GM19467 (cell line): ENCODE data around the gene STRADB.
"Not testable (repeated sequence)": the region's sequence is repeated elsewhere in the genome, so short reads cannot be mapped to it uniquely, and the experiment has no call there.

Source experiments
- ATAC-seq: cut with Tn5 transposase; IDR thresholded peaks from one replicate; pipeline ENCODE4 v1.9.1; 2021; ENCODE audit warnings: mild to moderate bottlenecking, moderate library complexity; ENCODE audit not compliant: unreplicated experiment

Gene STRADB

DNA sequence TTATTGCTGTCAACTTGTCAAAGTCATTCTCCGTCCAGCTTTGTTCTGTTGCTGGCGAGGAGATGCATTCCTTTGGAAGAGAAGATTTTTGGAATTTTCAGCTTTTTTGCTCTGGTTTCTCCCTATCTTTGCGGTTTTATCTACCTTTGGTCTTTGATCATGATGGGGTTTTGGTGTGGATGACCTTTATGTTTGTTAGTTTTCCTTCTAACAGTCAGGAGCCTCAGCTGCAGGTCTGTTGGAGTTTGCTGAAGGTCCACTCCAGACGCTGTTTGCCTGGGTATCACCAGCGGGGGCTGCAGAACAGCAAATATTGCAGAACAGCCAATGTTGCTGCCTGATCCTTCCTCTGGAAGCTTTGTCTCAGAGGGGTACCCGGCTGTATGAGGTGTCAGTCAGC, 21.7 kb upstream of the STRADB start:
- not testable (repeated sequence) for ATAC-seq

DNA sequence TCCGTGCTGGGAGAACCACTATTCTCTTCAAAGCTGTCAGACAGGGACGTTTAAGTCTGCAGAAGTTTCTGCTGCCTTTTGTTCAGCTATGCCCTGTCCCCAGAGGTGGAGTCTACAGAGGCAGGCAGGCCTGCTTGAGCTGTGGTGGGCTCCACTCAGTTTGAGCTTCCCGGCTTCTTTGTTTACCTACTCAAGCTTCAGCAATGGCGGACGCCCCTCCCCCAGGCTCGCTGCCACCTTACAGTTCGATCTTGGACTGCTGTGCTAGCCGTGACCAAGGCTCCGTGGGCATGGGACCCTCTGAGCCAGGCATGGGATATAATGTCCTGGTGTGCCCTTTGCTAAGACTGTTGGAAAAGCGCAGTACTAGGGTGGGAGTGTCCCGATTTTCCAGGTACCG, 21.2 kb upstream of the STRADB start:
- not testable (repeated sequence) for ATAC-seq

DNA sequence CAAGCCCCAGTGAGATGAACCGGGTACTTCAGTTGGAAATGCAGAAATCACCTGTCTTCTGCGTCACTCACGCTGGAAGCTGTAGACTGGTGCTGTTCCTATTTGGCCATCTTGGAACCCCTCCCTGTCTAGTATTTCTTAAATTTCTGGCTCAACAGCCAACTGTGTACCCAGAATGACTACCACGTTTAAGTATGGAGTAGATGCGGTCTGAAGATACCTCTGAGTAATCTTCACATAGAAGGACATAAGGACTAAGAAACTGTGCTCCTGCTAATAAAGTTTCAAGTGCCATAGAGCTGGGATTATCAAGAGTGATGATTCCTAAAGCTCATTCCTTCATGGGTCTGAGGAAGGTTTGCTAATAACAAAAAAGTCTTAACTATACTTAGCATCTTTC, 20.7 kb upstream of the STRADB start:
- no peak for ATAC-seq

DNA sequence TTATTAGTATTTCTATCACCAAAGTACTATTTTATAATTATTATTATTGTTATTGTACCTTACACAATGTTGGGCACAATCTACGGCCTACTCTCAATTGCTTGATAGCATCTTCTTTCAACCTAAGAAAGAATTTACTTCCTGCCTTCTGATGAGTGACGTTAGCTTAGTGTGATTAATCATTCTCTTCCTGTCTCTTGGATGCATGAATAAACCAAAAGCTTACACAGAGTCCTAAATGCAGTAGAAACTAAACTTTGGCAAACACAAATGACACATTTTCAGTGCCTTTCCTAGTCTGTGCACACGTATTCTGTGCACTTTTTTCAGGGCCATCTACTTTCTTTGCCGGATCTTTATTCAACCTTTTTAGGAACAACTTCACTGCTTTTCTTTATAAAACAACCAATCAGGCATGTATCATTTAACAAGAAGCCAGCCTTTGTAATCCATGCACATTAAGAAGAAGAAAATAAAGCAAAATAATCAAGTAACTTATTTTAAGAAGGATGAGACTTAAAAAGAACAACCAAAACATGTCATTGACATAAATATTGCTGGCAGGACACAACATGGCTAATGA, 19.4 kb upstream of the STRADB start:
- no peak for ATAC-seq

DNA sequence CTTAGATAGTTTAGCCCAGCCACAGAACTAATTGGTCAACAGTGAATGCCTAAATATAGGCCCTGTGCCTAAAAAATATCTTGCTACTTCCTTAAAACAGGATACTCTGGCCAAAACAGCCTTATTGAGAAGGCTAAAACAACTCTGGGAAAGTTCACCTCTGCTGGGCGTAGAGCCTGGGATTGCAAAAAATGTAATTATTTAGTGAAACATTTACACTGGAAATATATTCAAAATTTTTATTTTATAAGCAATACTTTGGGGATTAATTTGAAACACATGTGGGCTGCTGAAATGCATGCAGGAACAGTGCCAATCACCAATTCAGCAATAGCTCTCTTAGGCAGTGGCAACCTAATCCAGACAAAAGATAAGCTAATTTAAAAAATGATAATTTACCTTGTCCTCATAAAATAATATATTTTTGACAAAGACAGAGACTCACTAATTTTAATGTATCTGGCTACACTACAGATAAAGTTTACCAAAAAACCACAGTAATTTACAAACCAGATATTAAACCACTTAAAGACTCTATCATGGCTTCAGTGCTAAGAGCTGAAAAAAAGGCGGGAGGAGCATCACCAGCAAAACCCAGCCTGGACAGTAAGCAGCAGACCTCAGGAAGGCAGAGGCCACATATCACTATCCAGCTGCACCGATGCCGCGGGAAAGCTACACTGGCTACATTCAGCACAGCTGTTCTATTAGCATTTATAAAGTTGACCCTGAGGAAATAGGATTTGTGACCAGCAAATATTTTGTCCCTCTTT, 18.7 kb upstream of the STRADB start:
- no peak for ATAC-seq

DNA sequence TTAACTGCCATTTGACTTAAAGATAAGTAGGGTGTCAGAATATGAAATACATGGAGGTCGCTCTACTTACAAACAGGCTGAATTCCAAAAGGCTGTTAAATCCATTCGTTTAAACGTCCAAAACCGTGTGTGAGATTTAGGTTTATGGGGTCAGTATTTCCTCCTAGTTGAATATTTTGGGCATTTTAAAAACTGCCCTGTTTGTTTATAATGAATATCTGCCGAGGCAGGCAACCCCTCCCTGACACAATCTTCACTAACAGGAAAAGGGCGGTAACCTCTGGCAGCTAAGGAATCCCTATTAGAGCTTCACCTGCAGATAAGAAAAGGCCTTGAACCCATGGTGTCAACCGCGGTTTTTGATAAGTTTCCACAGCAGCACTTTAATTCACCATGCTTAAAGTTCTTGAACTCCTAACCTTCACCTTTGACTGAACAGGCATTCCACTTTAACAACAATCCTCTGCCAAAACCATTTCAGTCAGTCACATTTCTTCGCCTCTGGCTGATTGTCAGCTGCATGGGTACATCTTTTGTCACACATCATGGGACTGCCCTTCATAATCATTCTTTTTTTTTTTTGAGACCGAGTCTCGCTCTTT, 18.0 kb upstream of the STRADB start:
- no peak for ATAC-seq

DNA sequence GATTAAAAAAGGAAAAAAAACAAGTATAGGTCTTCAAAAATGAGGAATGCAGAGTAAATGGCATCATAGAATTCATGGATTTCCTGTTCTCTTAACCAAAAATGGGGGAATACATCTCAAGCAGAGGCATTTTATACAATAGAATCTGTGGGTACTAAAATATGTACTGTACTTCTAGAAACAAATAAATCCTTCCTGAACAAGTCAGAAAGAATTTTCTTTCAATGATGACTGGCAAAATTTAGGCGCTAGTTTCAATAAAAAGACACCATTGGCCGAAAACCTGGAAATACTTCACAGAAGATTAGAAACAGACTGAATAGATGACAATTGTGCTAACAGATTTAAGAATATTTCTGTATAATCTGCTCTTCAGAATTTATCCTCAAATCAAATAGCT, 15.4 kb upstream of the STRADB start:
- ATAC-seq = no peak

DNA sequence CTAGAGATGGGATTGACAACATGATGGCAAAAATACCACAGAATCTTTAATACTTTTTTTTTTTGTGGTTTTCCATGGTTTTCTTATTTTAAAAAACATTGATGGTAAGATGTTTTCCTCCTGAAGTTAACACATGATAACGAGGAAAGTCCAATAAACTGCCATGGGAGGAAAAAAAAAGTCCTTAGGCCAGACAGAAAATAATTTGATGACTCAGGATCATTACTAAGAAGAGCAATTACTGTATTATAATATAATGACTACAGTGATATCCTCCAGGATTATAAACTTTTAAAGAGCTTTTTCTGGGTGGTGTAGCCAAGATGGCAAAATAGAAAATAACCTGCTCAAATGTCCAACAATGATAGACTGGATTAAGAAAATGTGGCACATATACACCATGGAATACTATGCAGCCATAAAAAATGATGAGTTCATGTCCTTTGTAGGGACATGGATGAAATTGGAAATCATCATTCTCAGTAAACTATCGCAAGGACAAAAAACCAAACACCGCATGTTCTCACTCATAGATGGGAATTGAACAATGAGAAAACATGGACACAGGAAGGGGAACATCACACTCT, 12.1 kb upstream of the STRADB start:
- ATAC-seq = not testable (repeated sequence)

DNA sequence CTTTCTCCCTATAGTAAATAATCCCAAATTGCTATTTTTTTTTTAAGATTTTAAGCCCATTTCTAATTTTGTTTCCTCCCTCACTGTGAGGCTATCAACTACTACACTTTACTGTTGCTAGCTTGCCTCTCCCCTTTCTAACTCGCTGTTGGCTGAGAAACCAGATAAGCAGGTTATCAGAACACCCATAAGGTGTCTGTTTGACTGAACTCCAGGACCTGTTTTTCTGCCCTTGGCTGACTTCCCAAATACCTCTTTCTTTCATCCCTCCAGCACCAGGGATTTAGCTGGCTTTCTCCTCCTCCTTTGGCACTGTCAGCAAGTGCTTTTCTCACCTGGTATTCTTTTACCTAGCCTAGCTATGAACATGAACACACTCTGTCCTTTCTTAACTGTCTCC, 11.4 kb upstream of the STRADB start:
- no peak for ATAC-seq

DNA sequence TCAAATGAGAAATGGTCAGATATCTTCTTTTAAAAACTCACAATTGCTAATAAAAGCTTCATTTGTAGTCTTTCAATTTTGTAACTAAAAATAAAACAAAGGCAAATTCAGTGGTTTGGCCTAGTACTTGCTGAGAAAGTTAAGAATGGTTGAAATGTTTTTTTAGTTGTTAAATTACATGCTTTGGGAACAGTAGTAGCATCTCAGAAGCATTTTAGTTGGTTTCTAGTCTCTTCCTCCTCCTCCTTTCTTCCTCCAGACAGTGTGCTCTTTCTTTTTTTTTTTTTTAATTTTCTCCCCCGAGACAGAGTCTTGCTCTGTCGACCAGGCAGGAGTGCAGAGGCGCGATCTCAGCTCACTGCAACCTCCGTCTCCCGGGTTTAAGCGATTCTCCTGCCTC, 10.1 kb upstream of the STRADB start:
- ATAC-seq = no peak

DNA sequence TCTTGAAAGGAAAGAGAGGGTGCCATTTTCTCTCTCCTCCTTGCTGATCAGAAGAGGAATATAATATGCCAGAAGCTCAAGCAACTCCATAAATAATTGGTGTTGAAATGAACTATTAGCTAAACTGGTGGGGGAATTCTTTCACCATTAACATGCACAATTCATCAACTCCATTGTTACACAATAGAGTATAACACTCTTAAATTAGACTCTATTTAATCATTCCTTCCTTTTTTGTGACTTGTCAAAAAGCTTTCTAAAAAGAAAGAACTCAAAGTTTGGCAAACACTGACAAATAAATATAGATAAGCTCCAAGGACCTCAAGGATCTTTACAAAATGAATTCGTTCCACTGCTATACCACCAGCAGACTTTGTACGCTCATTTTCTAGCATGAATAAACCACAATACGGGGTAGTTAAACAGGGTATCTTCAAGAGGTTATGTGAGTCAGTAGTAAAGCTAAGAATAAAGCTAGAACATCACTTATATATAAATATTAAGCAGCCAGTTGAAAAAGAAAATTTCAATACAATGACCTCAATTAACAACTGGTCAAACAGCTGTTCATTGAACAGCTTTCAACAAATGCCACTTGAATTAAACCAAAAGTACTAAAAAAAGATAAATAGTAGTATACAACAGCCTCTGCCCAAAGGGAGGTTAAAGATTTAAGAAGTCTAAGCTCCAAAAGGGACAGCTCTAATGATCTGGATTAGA, 6.6 kb upstream of the STRADB start:
- ATAC-seq = no peak

DNA sequence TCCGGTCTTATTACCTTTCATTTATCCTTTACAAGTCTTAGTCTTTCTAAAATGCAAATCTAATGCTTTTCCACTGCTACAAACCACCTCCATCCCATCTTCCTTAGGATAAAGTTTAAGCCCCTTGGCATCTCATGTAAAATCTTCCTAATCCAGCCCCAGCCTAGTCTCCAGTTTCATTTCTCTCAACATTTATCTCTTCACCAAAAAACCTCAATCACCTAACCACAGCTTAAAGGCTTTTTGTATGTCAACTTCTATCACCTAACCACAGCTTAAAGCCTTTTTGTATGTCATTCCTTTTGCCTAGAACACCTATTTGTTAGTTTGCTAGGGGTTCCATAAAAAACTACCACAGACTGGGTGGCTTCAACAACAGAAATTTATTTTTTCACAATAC, 4.5 kb upstream of the STRADB start:
- no peak for ATAC-seq

DNA sequence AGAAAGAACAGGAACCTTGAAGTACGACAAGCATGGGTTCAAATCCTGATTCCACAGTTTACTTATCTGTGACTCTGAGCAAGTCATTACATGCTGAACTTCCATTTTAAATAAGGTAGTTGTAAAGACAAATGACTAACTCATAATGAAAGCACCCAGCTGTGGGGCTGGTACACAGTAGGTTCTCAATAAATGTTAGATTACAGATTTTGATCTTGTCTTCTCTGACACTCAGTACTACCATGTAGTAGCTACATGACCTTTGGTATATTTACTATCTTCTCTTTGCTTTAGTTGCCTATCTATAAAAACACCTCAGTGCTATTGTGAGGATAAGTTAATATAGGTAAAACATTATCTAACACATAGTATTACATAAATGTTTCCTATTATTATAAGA, 3.5 kb upstream of the STRADB start:
- ATAC-seq = no peak

DNA sequence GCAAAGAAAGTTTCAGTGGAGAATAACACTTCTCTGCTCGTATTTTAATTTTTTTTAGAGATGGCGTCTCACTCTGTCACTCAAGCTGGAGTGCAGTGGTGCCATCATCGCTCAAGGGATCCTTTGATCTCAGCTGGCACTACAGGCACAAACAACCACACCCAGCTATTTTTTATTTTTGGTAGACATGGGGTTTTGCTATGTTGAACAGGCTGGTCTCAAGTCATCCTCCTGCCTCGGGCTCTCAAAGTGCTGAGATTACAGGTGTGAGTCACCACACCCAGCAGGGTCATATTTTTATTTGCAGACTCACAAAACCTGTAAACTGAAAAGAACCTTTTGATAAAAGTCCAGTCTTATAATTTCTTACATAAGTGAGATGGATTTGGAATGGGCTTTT, 2.8 kb upstream of the STRADB start:
- no peak for ATAC-seq

DNA sequence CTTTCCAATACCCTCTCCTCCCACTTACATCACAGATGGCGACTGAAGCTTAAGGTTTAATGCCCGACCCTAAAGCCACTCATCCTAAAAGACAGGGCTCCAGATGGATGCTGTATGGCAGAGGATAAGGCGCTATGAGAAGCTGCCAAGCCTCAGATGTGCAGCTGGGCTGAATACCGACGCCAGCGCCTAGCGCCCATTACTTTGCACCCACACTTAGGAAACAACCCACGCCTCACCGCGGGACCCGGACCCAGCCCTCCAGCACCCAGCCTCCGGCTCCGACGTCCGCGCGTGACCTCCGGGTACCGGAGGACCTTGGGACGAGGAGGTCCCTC, 617 bp upstream of the STRADB start:
- no peak for ATAC-seq

DNA sequence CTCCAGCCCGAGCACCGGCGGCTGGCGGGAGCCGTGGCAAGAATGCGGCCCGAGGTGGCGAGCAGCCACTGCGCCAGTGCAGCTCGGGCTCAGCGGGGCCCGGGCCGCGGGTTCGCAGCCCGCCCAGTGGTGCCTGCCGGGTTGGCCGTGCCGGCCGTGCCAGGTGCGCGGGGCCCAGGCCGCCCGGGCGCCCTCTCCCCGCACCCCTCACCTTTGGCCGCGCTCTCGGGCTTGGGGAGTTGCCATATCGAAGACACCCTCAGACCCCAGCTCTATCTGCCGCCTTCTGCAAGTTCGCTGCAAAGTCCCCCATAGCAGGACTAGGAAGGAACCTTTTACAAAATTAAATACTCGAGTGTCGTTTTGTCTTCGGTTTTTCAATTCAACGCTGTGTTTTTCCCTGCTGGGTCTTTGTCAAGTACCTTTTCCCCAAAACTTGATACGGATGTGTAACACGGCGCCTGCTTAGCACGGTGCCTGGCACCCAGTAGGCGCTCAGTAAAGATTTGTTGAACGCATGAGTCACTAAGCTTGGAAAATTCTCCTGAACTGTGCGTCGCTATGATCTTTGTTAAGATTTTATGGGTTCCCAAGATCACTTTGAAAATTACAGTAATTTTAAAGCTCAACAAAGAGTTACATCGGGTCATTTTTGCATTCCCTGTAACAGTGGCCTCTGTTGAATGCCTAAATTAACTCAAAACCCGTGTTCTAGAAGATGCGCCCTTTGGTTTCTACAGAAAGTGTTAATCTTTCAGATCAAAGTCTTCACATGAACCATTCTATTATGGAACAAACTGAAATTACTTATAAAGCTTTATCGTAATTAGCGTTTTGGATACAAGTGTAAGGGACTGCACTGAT, 750 bp downstream of the STRADB start:
- no peak for ATAC-seq

DNA sequence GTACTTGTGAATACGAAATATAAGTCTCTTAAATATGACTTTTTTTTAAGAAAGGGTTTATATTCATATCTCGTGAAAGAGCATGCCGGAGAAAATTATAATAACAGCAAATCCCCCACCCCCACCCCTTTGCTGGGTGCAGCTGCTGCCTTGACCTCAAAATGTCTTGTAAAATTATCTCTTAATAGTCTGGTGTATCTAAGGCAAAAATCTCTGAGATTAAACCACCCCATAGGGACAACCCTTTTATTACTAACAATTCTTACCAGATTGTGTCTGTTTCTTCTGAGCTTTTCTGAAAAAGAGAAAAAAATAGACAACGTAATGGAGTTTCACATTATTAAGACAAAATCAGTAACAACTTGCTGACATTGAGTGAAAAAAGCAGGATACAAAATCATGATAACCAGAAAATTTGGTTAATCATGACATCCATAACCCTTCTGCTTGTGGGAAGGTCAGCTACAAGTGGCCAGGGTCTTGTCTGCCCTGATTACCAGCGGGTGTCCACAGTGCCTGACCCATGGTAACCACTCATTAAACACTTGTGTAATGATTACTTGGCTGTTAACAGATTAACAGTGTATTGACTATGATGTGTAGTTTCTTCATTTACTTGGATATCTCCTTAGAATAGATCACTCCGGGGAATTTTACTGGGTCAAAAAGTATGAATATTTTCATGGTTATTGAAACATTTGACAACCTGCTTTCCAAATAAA, 1.5 kb downstream of the STRADB start:
- ATAC-seq = no peak

DNA sequence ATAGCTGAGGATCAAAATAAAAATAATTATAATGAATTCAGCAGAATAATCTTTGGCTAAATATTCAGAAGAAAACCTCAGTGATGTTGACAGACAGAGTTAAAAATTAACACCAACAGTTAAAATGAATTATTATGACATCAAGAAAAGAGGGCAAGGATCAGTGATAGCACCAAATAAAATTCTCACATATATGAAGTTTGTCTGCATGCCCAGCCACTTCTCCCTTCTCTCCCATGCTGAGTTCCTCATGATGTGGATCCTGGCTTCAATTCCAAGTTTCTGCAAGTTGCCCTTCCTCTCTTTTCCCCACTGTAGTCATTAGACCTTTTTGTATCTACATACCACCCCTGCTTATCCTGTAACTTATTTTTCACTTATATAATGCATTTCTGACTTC, 6.8 kb downstream of the STRADB start:
- ATAC-seq = no peak

DNA sequence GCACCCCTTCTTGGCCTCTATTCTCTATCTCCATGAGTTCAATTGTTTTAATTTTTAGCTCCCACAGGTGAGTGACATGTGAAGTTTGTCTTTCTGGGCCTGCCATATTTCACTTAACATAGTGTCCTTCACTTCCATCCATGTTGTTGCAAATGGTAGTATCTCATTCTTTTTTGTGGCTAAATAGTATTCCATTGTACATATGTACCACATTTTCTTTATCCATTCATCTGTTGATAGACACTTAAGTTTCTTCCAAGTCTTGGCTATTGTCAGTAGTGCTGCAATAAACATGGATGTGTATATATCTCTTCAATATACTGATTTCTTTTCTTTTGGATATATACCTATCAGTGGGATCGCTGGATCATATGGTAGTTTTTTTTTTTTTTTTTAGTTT, 9.0 kb downstream of the STRADB start:
- no peak for ATAC-seq

DNA sequence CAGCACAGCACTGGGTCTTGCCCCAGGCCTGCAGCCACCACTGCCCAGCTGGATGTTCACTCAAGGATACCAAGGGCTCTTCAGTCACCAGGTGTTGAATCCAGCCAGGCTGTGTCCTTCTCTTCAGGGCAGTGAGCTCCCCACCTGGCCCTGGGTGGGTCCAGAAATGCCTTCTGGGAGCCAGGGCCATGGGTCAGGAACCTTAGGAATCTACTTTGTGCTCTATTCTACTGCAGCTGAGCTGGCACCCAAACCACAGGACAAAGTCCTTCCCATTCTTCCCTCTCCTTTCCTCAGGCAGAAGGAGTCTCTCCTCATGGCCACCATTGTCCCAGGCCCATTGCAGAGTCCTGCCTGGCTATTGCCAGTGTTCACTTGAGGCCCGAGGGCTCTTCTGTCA, 13.0 kb downstream of the STRADB start:
- no peak for ATAC-seq
